GM21825 (cell line): ENCODE data around the gene CACNB2.

Source experiments
- ATAC-seq: cut with Tn5 transposase; IDR thresholded peaks from one replicate; pipeline ENCODE4 v1.9.1; 2021; ENCODE audit warnings: mild to moderate bottlenecking, moderate library complexity; ENCODE audit not compliant: unreplicated experiment

CACNB2 gene

DNA sequence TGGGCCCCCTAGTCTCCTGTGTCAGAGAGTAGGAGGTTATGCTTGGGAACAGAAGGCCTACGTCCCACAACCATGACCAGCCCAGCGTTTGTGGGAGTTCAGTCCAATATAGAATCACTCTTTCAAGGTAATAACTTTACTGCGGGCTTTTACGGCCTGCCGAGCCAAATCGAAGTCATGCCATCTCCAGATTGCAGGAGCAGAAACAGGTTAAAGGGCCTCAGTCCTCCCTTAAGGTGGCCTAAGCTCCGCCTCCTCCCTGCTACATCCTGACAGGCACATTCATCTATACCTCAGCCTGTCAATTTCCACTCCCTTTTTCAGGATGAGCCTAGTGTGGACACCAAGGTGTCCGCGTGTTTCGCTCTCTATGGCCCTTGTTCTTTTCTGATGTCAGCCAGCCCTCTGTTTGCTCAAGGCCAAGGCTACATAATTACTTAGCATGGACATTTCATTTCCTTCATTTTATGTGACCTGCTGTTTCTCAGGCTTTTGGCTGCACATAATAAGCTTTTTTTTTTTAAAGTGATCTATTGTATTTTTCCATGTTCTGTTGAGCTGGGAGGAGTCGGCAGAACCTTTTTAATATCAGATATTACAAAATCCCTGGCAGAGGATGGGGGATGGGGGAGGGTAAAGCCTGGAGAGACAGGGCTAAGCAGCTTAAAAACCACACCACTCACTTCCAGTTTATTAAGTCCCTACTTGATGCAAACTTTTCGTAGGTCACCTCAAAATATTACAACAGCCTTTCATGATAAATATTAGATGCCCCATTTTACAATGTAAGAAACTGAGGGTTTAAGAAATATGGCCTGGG lies 84.6 kb downstream of the CACNB2 start:
- no peak for ATAC-seq

DNA sequence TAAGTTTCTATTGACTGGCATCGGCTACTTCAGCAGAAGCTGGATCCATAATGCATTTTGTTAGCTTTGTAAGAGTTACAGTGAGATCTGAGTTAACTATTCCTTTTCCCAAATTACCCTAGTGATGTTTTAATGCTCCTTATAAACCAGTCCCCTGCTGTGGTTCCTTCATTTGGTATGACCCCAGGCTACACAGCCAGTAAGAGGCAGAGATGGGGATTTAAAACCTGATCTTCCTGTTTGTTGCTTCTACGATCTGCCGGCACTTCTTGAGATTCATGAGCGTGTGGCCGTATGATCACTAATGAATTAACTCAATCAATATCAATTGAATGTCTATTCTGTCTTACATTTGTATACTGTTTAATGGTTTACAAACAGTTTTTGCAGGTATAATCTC lies 86.1 kb downstream of the CACNB2 start:
- ATAC-seq = no peak

DNA sequence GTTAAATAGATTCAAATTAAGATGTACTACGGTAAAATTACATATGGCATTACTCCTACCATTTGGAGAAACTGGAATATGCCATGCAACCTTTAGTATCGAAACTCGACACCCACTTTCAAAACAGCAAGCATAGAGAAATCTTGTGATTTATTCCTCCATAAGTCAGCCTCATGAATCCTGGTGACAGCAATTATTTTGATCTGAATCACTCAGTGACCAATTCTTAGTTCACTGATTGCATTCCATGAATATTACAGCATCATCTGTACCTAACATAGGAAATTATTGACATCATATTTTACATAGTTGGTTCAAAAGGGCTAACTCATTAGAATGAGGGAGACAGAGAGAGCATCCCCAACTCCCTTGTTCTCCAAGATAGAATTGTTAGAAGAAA lies 89.6 kb downstream of the CACNB2 start:
- no peak for ATAC-seq

DNA sequence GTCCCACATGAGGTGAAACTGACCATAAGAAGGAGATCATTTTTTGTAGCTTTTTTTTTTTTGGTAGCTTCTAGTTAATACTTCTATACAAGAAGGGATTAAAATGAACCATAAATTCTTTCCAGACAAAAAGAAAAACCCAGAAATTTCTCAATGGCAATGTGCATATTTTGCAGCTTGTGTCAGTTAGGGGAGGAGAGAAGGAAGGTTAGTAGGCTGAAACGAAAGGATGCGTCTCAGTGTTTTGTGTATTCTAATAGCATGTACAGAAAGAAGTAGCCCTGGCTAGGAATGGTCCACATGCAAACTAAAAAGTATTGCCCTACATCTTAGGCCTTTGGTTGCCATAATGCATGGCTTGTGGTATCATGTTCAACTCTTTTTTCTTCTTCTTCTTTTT lies 90.6 kb downstream of the CACNB2 start:
- no peak for ATAC-seq

DNA sequence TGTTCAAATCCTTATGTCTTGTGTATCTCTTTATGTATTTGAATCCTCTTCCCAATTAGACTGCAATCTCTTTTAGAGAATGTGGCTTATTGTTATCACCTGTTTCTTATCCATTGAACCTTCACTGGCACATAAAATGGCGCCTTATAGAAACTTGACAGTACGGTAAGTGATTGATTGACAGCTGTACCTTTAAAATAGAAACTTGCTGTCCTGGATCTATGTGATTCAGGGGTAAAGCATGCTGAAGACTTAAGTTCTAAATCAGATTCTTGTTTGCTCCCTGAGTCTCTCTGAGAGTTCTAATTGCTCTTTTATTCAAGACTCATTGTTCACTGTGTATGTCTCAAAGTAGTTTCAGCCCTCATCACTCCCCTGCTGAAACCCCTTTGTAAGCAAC lies 91.3 kb downstream of the CACNB2 start:
- ATAC-seq = no peak

DNA sequence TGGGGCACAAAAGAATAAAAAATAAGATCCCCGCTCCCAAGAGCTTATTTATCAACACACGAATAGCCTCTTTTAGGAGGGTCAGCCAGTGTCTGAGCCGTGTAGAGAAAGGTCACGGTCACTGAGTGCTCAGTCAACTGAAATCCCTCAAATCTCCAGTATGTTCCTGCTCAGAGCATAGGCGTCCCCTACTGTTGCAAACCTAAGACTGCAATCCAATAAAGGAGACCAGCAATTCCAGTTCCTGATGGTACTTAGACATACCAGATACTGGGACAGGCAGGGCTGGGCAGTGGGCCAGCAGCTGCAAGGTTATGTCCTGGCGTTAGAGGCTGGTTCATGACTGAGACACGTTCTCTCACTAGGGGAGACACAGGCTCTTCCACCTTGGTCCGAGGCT lies 93.6 kb downstream of the CACNB2 start:
- no peak for ATAC-seq

DNA sequence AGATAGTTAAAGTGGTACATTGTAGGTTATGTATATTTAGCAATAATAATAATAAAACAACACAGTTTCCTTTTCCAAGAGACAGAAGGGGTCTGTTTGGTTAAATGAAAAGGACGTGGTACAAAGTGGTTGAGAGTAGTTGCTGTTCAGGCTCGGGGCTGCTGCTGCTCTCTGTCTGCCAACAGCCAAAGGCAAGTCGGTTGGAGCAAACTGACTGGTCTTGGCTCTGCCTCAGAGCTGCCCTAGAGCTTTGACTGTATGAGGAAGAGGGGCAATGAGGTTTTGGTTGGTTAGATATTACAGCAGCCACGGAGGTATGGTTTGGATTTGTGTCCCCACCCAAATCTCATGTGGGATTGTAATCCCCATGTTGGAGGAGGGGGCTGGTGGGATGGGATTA lies 95.3 kb downstream of the CACNB2 start:
- ATAC-seq = no peak

DNA sequence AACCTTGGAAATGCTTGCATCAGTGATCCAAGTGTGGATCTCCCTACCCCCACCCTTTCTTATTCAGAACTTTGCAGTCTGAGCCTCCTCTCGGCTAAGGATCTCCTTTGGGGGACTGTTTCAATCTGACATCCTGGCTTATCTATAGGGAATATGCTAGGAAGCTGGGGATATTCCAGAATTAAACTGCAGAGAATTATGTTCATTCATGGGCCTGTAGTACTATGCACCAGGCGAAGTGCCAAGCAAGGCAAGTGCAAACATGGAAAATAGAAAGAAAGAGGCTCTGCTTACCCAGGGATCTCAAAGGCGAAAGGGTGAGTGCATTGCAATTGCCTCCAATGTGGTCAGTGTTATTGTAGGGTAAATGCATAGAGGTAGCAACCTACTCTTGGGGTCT lies 96.5 kb downstream of the CACNB2 start:
- no peak for ATAC-seq

DNA sequence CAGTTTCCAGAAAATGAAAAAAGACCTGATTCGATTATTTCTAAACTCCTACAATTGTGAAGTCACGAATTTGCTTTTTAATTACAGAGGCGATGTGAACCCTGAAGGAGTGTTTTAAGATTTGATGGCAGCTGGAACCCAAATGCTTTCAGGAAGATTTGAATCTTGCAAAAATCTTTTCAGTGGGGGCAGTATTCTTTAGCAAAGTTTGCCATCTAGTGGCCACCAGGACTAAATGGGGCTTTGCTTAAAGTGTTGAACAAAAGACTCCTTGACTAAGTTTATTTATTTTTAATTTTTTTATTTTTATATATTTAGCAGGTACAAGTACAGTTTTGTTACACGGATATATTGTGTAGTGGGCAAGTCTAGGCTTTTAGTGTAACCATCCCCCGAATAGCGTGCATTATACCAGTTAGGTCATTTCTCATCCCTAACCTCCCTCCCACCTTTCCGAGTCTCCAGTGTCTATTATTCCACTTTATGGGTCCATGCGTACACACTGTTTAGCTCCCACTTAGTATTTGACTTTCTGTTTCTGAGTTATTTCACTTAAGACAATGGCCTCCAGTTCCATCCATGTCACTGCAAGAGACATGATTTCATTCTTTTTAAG lies 98.8 kb downstream of the CACNB2 start:
- ATAC-seq = no peak

DNA sequence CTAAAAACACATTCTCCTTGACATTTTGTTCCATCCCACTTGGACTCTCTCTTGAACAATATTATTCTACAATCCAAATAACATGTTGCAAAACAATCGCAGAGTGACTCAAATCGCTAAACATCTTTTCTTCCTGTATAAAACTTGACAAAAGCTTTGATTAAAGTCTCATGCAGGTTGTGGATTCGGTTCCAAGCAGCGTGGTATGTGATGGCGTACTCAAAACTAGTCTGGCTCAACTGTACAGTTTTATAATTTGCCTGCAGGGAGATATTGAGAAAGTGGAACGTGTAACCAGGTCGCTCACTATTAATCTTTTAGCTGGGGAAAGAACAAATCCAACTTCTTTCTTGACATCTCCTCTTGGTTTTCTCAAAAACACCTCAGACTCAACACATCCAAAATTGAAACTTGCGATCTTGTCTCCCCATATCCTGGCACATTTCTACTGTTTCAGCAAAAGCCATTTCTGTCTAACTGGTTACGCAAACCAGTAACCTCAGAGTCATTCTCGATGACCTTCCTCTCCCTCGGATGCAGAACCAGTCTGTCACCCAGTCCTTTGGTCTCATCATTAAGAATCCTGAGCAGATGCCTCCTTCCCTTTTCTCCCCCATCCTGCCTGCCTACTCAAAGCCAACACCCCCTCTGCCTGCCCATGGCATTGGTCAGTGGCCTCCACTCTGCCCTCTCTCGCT lies 100.1 kb downstream of the CACNB2 start:
- no peak for ATAC-seq

DNA sequence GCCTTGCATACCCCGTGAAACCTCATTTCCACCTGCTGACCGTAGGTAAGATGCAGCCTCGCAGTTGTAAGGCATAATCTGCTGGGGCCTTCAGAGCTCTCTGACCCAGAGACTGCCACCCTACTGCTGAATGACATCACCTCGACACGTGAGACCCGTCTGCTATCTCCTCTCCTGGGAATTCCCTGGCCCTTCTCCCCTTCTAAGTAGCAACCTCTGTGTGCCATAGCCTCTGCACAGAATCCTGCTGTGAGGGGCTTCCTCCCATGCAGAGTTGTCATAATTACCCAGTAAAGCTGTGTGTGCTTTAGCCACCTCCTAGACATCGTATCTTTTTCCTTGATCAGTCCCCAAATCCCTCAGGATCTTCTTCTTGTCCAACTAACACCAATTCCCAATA lies 106.7 kb downstream of the CACNB2 start:
- ATAC-seq = no peak

DNA sequence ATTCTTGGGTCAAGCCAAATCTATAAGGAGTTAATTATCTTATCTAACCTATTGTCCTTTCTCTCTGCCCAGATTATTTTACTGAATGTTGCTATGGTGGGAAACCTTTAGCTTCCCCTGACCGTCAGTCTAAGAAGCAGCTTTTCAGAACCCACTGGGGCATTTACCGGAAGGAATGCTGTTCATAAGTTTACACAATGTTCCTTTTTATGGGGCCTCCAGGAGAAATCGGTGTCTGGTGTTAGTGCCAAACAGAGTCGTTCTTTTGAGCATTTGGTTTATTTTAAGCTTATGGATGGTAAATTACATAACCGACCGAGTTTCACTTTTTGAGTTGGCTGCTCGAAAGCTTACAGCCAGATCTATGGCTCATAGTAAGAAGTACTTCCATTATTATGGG lies 111.9 kb downstream of the CACNB2 start:
- no peak for ATAC-seq

DNA sequence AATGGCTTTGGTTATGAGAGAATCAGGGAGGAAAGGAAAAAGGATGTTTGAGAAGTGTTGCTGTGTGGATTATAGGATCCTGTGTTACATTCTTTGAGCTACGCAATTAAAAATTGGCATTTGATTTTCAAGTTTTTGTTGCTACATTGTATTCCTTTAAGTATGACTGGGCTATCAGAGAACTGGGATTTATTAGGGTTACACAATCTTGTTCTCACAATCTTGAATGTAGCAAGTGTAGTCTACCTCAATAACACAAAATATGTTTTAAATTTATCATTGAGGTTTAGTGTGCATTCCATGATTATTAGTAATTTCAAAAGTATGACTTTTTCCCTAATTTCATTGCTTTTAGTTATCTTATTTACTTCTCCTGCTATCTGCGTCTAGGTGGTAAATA lies 113.9 kb downstream of the CACNB2 start:
- no peak for ATAC-seq

DNA sequence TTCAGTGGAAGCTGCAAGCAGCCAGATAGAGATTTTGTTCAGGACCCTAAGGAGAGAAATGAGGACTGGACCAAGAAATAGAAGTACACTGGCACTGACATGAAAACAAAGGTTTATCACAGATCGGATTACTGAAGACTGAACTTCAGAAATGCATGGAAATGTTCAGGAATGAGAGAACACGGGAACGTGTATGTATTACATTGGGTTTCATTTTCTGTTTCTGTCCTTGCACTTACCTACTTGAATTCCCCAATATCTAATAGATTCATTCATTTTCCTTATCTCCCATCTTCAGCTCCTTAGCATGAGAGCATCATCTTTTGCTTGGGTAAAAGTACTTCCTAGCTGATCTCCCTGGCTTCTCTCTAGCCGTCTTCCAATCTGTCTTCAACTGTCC lies 114.5 kb downstream of the CACNB2 start:
- ATAC-seq = no peak

DNA sequence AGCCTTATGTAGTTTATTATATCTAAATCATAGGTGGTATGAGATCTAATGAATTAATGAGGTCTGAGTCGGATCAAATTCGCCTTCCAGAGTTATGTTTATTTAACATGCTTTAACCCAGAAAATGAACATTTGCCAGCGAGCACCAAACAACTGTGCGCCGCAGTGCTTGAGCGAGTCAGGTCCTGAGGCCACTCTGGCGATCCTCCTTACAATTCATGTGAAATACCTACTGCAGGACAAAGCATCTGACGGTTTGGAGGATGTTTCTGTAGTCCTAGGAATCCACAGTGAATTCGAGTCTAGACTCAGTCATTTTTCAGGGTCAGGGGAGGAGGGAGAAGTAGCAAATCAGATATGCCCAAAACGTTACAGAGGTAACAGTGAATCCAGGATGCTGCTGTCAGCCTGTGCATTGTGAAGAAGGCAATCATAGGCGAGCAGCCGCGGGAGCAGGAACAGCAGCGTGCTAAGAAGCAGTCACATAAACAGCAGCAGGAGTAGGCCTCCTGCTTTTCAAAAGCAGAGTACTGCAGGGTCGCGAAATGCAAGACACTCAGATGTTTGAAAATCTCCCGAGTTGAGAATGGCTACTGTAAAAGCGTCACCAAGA lies 120.2 kb downstream of the CACNB2 start:
- ATAC-seq = no peak

DNA sequence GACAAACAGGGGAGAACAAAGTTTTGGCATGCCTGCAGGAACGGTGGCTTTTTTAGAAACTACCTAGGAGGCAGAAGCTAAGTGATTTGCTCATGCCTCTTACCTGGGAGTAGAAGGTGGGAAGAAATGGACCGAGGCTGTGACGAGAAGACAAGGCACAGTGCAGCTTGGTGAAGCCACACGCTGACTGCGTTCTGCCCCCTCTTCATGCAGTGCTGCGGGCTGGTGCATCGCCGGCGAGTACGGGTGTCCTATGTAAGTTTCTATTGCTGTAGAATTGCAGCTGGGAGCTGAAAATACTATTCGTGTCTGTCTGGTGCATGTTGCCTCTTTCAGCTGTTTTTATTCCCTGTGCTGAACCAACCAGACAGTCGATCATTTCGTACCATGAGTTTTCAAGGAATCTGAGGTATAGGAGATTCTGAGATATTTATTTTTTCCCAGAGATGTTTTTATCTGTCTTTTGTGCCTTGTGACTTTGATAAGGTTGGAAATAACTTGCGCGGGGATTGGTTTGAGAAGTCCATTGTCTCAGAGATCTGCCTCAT lies 120.9 kb downstream of the CACNB2 start:
- no peak for ATAC-seq

DNA sequence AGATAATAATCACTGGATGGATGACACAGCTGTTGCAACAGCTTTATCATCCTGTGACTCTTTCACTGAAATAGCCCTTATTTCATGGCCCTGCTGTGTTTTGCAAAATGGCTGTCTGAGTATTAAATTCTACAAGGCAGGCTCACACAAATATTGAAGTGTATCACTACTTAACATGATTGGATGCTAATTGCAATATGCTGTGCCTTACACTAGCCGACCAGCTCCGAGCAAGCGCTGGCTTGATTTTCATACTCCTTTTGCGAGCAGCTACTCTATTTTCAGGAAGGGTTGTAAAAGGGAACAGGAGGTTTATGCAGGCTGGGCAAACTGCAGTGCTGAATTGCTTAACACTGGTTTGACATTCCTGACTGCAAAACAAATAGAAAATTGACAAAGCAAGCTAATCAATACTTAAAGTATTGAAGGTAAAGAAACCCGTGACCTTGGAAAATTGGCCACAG lies 121.6 kb downstream of the CACNB2 start:
- ATAC-seq = no peak

DNA sequence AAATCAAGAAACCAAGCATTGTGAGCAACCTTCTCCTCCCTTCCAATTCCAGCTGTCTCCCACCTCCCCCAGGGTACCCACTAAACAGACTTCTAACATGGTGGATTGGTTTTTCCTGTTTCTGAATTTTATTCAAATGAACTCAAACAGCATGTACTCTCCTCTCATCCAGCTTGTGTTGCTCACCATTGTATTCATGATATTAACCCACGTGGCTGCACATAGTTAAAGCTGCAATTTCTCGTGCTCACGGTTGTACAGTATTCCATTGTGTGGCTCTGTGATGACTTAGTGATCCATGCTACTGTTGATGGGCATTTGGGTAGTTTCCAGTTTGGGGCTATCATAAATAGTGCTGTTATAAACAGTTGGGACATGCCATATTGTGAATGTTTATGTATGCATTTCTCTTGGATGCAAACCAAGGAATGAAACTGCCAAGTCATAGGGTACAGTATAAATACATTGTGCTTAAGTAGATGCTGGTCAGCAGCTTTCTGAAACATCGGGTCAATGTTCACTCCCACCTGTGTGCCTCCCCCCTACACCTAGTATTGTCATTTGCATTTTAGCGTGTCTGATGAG lies 124.3 kb downstream of the CACNB2 start:
- ATAC-seq = no peak

DNA sequence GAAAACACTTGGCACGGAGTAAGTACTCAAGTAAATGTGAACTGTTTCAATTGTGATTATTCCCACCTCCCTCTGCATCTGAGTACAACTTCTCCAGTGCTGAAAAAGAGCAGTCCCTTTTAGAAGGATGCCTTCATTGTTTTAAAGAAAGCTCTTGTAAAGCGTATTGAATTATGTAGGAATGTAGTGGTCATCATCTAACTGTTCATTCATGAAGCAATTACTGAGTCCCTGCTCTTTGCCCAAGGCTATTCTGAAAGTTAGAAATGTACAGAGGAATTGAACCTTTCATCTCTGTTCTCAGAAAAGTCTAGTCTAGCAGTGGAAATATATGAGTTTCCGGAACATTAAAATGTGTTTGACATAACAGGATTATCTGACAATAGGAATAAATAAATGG lies 127.8 kb downstream of the CACNB2 start:
- ATAC-seq = no peak

DNA sequence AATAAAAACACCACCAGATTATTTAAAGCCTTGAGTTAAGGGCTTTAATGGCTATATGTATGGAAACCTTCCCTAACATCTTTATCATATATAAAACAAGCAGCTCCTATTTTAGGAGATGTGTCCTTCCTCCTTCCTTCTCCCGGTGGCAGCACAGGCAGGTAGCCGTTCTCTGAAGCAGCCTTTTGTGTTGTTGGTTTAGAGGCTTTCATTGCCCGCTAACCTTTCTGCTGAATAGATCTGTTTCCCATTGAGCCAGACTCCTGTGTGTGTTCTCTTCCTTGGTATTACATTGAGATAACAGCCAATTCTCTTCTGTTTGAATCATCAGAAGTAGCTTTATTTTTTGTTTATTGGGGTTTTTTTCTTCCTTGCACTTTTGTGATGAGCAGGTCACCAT lies 131.3 kb downstream of the CACNB2 start:
- no peak for ATAC-seq

DNA sequence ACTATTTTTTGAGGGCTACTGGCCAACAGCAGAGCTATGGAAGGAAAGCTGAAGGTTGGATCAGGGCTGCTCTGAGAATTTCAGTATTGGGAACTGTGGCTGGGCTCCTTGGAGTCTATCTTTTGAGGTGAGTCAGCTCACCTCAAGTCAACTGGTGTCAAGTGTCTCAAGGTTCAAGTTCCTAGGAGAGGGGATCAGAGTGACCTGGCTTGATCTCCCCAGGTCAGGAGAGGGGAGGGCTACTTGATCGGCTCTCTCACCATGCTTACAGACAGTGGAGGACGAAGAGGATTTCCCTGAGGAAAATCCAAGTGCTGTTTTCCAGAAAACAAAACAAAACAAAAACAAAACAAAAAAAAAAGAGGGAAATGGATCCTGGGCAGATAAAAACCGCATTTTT lies 132.8 kb downstream of the CACNB2 start:
- ATAC-seq = no peak
